Caco-2 (cell line): ENCODE measurements around the gene HOXA5. TPM values are rescaled to one million over a fixed set of nuclear protein-coding genes. Genes with fewer than 3 reads are reported as not detected.

ENCODE experiments used
- BruUV-seq: library from RNA; stranded (reverse); fragments of 400-500 nt; replicated peaks from 2 replicates; lab custom pipeline; 2021; lab: Mats Ljungman, UMichigan
- CTCF ChIA-PET: fragments of 300-600 bp; sonication (Branson Sonifier 250); formaldehyde crosslinking; loops from one replicate; lab custom pipeline; 2022; ENCODE audit warnings: antibody characterized with exemption; lab: Charles Lee
- POLR2A ChIA-PET: fragments of 300-600 bp; sonication (Branson Sonifier 250); formaldehyde crosslinking; loops from one replicate; lab custom pipeline; 2022; ENCODE audit warnings: antibody characterized with exemption; lab: Charles Lee
- DNase-seq, 2 experiments: peaks; one replicate each; pipeline versions ENCODE4 v3.0.0 to v3.0.0-alpha.2; 2020 to 2022
- H3K27me3 ChIP-seq: replicated peaks from 2 replicates; pipeline ENCODE4 v1.6.0; 2011; ENCODE audit warnings: low read length; ENCODE audit not compliant: control insufficient read depth, insufficient read depth
- H3K36me3 ChIP-seq: 2 replicates; pipeline ENCODE4 v1.5.1; 2011; ENCODE audit warnings: low read length; ENCODE audit not compliant: control insufficient read depth, insufficient read depth
- H3K4me1 ChIP-seq: fragments of 250-450 bp; sonication (Bioruptor Pico); 2 replicates; pipeline ENCODE4 v1.5.1; 2020; ENCODE audit warnings: mild to moderate bottlenecking
- H3K4me3 ChIP-seq: 2 replicates; pipeline ENCODE4 v1.5.1; 2011; ENCODE audit warnings: low read depth, mild to moderate bottlenecking, control low read depth, low read length
- H3K9me3 ChIP-seq: fragments of 250-450 bp; sonication (Bioruptor Pico); 2 replicates; pipeline ENCODE4 v1.5.1; 2020; ENCODE audit warnings: mild to moderate bottlenecking, moderate library complexity
- H3K27ac Mint-ChIP-seq: one replicate; pipeline ENCODE4 v1.8.0; 2022; ENCODE audit warnings: mixed read lengths; ENCODE audit not compliant: unreplicated experiment
- H3K27me3 Mint-ChIP-seq: one replicate; pipeline ENCODE4 v1.8.0; 2022; ENCODE audit warnings: mixed read lengths; ENCODE audit not compliant: insufficient read depth, unreplicated experiment
- H3K36me3 Mint-ChIP-seq: one replicate; pipeline ENCODE4 v1.8.0; 2022; ENCODE audit warnings: mild to moderate bottlenecking, mixed read lengths; ENCODE audit not compliant: insufficient read depth, unreplicated experiment
- H3K4me1 Mint-ChIP-seq: one replicate; pipeline ENCODE4 v1.8.0; 2022; ENCODE audit warnings: low read depth, mixed read lengths; ENCODE audit not compliant: unreplicated experiment
- H3K4me3 Mint-ChIP-seq: one replicate; pipeline ENCODE4 v1.8.0; 2022; ENCODE audit warnings: mild to moderate bottlenecking, moderate library complexity, mixed read lengths; ENCODE audit not compliant: unreplicated experiment
- H3K9me3 Mint-ChIP-seq: one replicate; pipeline ENCODE4 v1.8.0; 2022; ENCODE audit warnings: mixed read lengths; ENCODE audit not compliant: unreplicated experiment
- intact Hi-C: fragments of 100-400 bp; cut with micrococcal nuclease; formaldehyde crosslinking; loops from one replicate; pipeline ENCODE4 v1.10.0; 2022; ENCODE audit not compliant: unreplicated experiment
- total RNA-seq: library from RNA; stranded (reverse); gene quantifications from 2 replicates; pipeline ENCODE4 v1.2.3, GENCODE V29; 2022
- TF ChIP-seq, protein P1 (sequence below), 2 experiments: fragments of 200-600 bp in 1 of 2; IDR thresholded peaks; 1 replicate in 1 of 2; 2 replicates in 1 of 2; pipeline versions ENCODE4 v1.5.1 to v1.8.0; 2011 to 2022; ENCODE audit warnings: antibody characterized with exemption in 1 of 2, control low read depth in 1 of 2, inconsistent platforms in 1 of 2, low read depth in 1 of 2, low read length in 1 of 2, mild to moderate bottlenecking in 1 of 2, moderate library complexity in 1 of 2; ENCODE audit not compliant: insufficient read depth in 1 of 2, severe bottlenecking in 1 of 2, unreplicated experiment in 1 of 2

Gene HOXA5
- total RNA-seq, 1 experiment from 2014 or later = 4.9 TPM

DNA sequence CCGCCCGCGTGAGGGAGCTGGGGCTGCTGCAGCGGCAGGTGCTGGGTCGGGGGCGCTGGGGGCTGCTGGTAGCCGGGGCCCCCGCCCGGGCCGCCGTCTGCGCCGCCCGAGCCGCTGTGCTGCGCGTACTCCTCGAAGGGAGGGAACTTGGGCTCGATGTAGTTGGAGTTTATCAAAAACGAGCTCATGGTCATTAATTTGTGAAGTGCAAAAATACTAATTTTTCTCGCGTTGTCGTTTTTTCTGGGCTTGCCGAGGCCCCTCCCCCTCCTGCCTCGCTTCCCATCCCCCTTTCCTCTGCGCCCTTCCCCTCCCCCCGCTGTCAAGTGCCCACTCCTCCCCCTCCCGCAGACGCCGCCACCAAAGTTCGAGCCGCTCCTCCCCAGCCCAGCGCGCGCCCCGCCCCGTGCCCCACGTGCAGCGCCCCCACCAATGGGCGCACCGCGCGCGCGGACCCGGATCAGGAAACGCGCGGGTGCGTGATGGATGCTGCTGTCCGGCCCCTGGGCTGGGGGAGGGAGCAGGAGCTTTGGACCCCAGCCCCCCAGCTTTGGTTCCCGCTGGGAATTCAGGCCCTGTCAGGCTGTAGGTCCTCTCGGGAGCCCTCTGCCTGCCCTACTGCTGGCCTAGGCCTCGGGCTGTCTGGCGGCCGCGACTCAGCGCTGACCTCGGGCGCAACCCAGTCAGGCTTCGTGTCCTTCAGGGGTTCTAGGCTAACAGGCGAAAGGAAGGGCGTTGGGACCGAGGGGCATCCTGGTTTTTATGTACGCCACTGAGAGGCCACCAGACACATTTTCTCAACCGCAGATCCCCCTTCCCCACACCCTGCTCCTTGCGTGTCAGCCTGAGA lies 12.7 kb downstream of the HOXA5 start, which contains the start of gene HOXA4:
TSS of gene HOXA4 (minus strand) at position 218 of the 850 bp plus-strand sequence. CDS start at position 194, 24 bp downstream.
- no peaks in the 10 kb centered on the region for H3K27me3 ChIP-seq
- no TSS peak for BruUV-seq
- H3K9me3 Mint-ChIP-seq = no peaks in the 10 kb centered on the region
- H3K27me3 Mint-ChIP-seq = no peaks in the 10 kb centered on the region
- peak within 1 kb of the TSS; percentile 76 for H3K4me3 Mint-ChIP-seq
- intact Hi-C loops = loop anchor here (1.0 to 2.0 kb wide), 2 partner anchors 8 to 16 kb away; no protein-coding TSS in a partner anchor
- H3K4me3 ChIP-seq = peak within 1 kb of the TSS; percentile 53
- DNase-seq = peak; percentile 94 to 97
- no peaks in the 10 kb centered on the region for H3K36me3 ChIP-seq
- POLR2A ChIA-PET = interaction anchor here (0.6 to 2.2 kb wide), 9 partner anchors 8 to 279 kb away, joined by 3 to 19 read pairs (median 3); no protein-coding TSS in a partner anchor
- peaks cover 28% of the 10 kb centered on the region for H3K4me1 ChIP-seq
- CTCF ChIA-PET = interaction anchor here (0.6 to 1.4 kb wide), 6 partner anchors 20 to 450 kb away, joined by 3 to 9 read pairs (median 3); partner anchors contain the start of gene HOXA7
- TF ChIP-seq, protein P1, sequence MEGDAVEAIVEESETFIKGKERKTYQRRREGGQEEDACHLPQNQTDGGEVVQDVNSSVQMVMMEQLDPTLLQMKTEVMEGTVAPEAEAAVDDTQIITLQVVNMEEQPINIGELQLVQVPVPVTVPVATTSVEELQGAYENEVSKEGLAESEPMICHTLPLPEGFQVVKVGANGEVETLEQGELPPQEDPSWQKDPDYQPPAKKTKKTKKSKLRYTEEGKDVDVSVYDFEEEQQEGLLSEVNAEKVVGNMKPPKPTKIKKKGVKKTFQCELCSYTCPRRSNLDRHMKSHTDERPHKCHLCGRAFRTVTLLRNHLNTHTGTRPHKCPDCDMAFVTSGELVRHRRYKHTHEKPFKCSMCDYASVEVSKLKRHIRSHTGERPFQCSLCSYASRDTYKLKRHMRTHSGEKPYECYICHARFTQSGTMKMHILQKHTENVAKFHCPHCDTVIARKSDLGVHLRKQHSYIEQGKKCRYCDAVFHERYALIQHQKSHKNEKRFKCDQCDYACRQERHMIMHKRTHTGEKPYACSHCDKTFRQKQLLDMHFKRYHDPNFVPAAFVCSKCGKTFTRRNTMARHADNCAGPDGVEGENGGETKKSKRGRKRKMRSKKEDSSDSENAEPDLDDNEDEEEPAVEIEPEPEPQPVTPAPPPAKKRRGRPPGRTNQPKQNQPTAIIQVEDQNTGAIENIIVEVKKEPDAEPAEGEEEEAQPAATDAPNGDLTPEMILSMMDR (IDR thresholded peaks at IDR 0.05; ENCODE audit: insufficient read depth in 1 of 2, low read depth in 1 of 2, low read length in 1 of 2, severe bottlenecking in 1 of 2, unreplicated experiment in 1 of 2) = no peak
- H3K27ac Mint-ChIP-seq = peak within 1 kb of the TSS; percentile 57
- peaks cover 33% of the 10 kb centered on the region for H3K4me1 Mint-ChIP-seq
- no peaks in the 10 kb centered on the region for H3K9me3 ChIP-seq
- H3K36me3 Mint-ChIP-seq = no peaks in the 10 kb centered on the region

DNA sequence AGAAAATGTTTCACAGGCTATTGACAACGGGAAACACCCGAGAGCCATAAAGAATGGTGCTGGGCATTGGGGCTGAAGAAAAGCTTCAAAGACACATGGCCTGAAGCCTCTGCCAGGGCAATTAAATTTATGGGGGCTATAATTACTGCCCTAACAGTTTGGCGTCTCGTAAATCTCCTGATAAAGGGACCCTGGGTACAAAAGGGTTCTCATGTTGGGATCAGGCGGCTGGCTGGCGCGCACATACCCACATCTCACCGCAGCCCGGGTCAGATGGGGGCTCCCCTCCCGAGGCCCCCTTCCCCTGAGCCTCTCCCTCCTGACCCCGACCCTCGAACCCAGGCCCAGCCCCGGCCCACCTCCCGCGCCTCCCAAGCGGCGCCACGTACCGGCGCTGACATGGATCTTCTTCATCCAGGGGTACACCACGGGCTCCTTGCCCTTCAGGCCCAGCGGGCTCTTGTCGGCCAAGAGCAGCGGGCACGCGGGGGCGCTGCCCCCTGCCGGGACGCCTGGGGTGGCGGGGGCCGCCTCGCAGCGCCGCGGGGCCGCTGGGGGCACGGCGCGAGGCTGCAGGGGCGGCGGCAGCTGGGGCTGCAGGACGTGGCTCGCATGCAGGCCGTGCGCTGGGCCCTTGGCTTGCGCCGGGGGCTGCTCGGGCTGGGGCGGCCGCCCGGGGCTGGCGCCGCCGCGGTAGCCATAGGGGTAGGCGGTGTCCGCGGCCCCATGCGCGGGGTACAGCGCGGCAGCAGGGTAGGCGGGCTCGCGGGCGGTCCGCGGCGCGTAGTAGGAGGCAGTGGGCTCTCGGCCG lies 13.5 kb downstream of the HOXA5 start:
- peak overlapping the region; percentile 53 for H3K4me3 ChIP-seq
- H3K36me3 Mint-ChIP-seq = peaks cover 2% of the 10 kb centered on the region
- H3K27ac Mint-ChIP-seq = peak overlapping the region; percentile 57
- H3K4me1 Mint-ChIP-seq = peaks cover 36% of the 10 kb centered on the region
- no peaks in the 10 kb centered on the region for H3K9me3 Mint-ChIP-seq
- H3K9me3 ChIP-seq = no peaks in the 10 kb centered on the region
- H3K27me3 ChIP-seq = no peaks in the 10 kb centered on the region
- H3K4me3 Mint-ChIP-seq = peak overlapping the region; percentile 76
- intact Hi-C loops = loop anchor here (1.0 to 2.0 kb wide), 2 partner anchors 8 to 15 kb away; no protein-coding TSS in a partner anchor
- ChIA-PET CTCF (interaction anchor here (0.6 to 1.2 kb wide), 2 partner anchors 27 to 33 kb away, joined by 3 read pairs; partner anchors contain the start of gene HOXA7), POLR2A (interaction anchor here (0.6 to 2.2 kb wide), 6 partner anchors 8 to 279 kb away, joined by 3 to 19 read pairs (median 6); no protein-coding TSS in a partner anchor)
- no TSS peak for BruUV-seq
- no peaks in the 10 kb centered on the region for H3K27me3 Mint-ChIP-seq
- peaks cover 32% of the 10 kb centered on the region for H3K4me1 ChIP-seq
- TF ChIP-seq, protein P1 (IDR thresholded peaks at IDR 0.05; ENCODE audit: insufficient read depth in 1 of 2, low read depth in 1 of 2, low read length in 1 of 2, severe bottlenecking in 1 of 2, unreplicated experiment in 1 of 2) = peak in 1 of 2 experiments; percentile 41
- H3K36me3 ChIP-seq = no peaks in the 10 kb centered on the region
- peak in 1 of 2 experiments; percentile 77 for DNase-seq
